ENCODE results near the gene KRT72. TPM values are rescaled to one million over a fixed set of nuclear protein-coding genes. Genes with fewer than 3 reads are reported as not detected.

KRT72 gene
- total RNA-seq, 1 donor from 2014 or later, result not detected

Other genes starting within 250 kb of the KRT72 start
- not detected for gene KRT85, start 234.0 kb downstream of the KRT72 start, total RNA-seq
- gene KRT84, start 215.8 kb downstream of the KRT72 start, total RNA-seq, result not detected
- not detected for gene KRT82, start 195.1 kb downstream of the KRT72 start, total RNA-seq
- not detected for gene KRT75, start 167.1 kb downstream of the KRT72 start, total RNA-seq
- gene KRT6B, start 149.3 kb downstream of the KRT72 start, total RNA-seq, result 184 TPM
- gene KRT6C, start 127.7 kb downstream of the KRT72 start, total RNA-seq, result 257 TPM
- gene KRT6A, start 108.2 kb downstream of the KRT72 start, total RNA-seq, result 7,258 TPM
- 4,247 TPM for gene KRT5, start 81.1 kb downstream of the KRT72 start, total RNA-seq
- not detected for gene KRT71, start 48.3 kb downstream of the KRT72 start, total RNA-seq
- gene KRT74, start 27.6 kb downstream of the KRT72 start, total RNA-seq, result not detected
- gene KRT73, start 17.1 kb upstream of the KRT72 start, total RNA-seq, result not detected
- 2.0 TPM for gene KRT2, start 50.7 kb upstream of the KRT72 start, total RNA-seq
- 886 TPM for gene KRT1, start 78.9 kb upstream of the KRT72 start, total RNA-seq
- 2.5 TPM for gene KRT77, start 102.1 kb upstream of the KRT72 start, total RNA-seq
- not detected for gene KRT76, start 175.9 kb upstream of the KRT72 start, total RNA-seq
- not detected for gene KRT3, start 194.7 kb upstream of the KRT72 start, total RNA-seq
- 354 TPM for gene KRT4, start 212.7 kb upstream of the KRT72 start, total RNA-seq
- gene KRT79, start 232.8 kb upstream of the KRT72 start, total RNA-seq, result 1.7 TPM
- 89.1 TPM for gene KRT78, start 247.5 kb upstream of the KRT72 start, total RNA-seq

Measured in vagina (tissue), 1 donor.